Esophagus squamous epithelium (tissue), 5 donors: ENCODE results near the gene SCART1. TPM values are rescaled to one million over a fixed set of nuclear protein-coding genes. Genes with fewer than 3 reads are reported as not detected.

Source experiments
- DNase-seq: peaks from one replicate; lab custom pipeline; 2025; lab: John Stamatoyannopoulos, UW
- H3K27ac ChIP-seq, 4 donors: fragments of 200-600 bp; sonication (generic); one replicate each; pipeline ENCODE4 v1.5.1; 2016 to 2019; ENCODE audit warnings: mild to moderate bottlenecking in 1 of 4
- H3K27me3 ChIP-seq, 4 donors: fragments of 200-600 bp; sonication (generic); 1 replicate in 3 of 4; 2 replicates in 1 of 4; pipeline versions ENCODE4 v1.5.1 to v1.6.0; 2017 to 2021; ENCODE audit warnings: antibody characterized with exemption in 1 of 4
- H3K36me3 ChIP-seq, 3 donors: fragments of 200-600 bp; sonication (generic); one replicate each; pipeline ENCODE4 v1.5.1; 2016 to 2019
- H3K4me1 ChIP-seq, 3 donors: fragments of 200-600 bp; sonication (generic); one replicate each; pipeline ENCODE4 v1.5.1; 2017 to 2019
- H3K4me3 ChIP-seq, 4 donors: fragments of 200-600 bp; sonication (generic); 1 replicate in 3 of 4; 2 replicates in 1 of 4; pipeline ENCODE4 v1.5.1; 2016 to 2019; ENCODE audit warnings: mild to moderate bottlenecking in 2 of 4, moderate library complexity in 1 of 4
- H3K9me3 ChIP-seq, 3 donors: fragments of 200-600 bp; sonication (generic); one replicate each; pipeline ENCODE4 v1.5.1; 2016 to 2019
- CTCF ChIP-seq, 6 experiments: fragments of 450-650 bp in 4 of 6; fragments of 200-600 bp in 2 of 6; sonication (generic) in 2 of 6; IDR thresholded peaks; one replicate each; pipeline ENCODE4 v1.5.1; 2016 to 2019; ENCODE audit warnings: antibody characterized with exemption in 6 of 6, mild to moderate bottlenecking in 4 of 6, moderate library complexity in 4 of 6
- POLR2A ChIP-seq, 4 donors: fragments of 450-650 bp; IDR thresholded peaks; one replicate each; pipeline ENCODE4 v1.6.1; 2017; ENCODE audit warnings: antibody characterized with exemption in 4 of 4, mild to moderate bottlenecking in 4 of 4, moderate library complexity in 3 of 4
- WGBS, 2 donors: methylation state at CpG; one replicate each; pipeline ENCODE4 v1.1.5; 2018; 5-methylcytosine and 5-hydroxymethylcytosine counted together
- intact Hi-C: fragments of 100-400 bp; cut with DNase I; formaldehyde crosslinking; loops from one replicate; pipeline ENCODE4 v1.15.0; 2022
- total RNA-seq, 4 donors: library from RNA; depleted of rRNA; stranded (reverse); fragments of >200 nt; gene quantifications; one replicate each; pipeline ENCODE4 v1.1.0, GENCODE V29; 2016
- donor health status: DM: yes; HTN: yes; CAD: no.

Gene SCART1
- total RNA-seq, 4 donors from 2014 or later: 0.06 to 2.5 (median 0.35) TPM

- Histone ChIP-seq H3K4me1 (no peaks in the 10 kb centered on the region), H3K36me3 (peaks cover 0 to 7% (median 0%) of the 10 kb centered on the region in 3 donors), H3K4me3 (no peak overlapping the region), H3K27ac (no peak overlapping the region), H3K9me3 (no peaks in the 10 kb centered on the region), H3K27me3 (peaks cover 0 to 3% (median 0%) of the 10 kb centered on the region in 4 donors)
- intact Hi-C loops: no loop called here
- no peak for DNase-seq
- 69 to 100% methylated on average over 1 to 2 of the region's 8 CpGs for WGBS, 2 donors
- TF ChIP-seq POLR2A (IDR thresholded peaks at IDR 0.05) (no peak), CTCF (IDR thresholded peaks at IDR 0.05) (no peak)
These were observed 8.1 kb downstream of the SCART1 start for GRCh38 chr10:133461841-133462240.

GRCh38 chr10:133462512-133463305 lies 9.0 kb downstream of the SCART1 start:
- H3K27me3 ChIP-seq: peaks cover 0 to 3% (median 0%) of the 10 kb centered on the region in 4 donors
- H3K27ac ChIP-seq: no peak overlapping the region
- peaks cover 0 to 15% (median 0%) of the 10 kb centered on the region in 3 donors for H3K36me3 ChIP-seq
- intact Hi-C loops: no loop called here
- no peak for DNase-seq
- 87 to 94% methylated on average over 7 to 9 of the region's 10 CpGs for WGBS, 2 donors
- no peak for TF ChIP-seq POLR2A (IDR thresholded peaks at IDR 0.05)
- TF ChIP-seq CTCF (IDR thresholded peaks at IDR 0.05): no peak
- H3K4me3 ChIP-seq: no peak overlapping the region
- no peaks in the 10 kb centered on the region for H3K4me1 ChIP-seq
- no peaks in the 10 kb centered on the region for H3K9me3 ChIP-seq

GRCh38 chr10:133464582-133465031 lies 10.9 kb downstream of the SCART1 start:
- no peak for DNase-seq
- Histone ChIP-seq H3K27me3 (peaks cover 0 to 3% (median 0%) of the 10 kb centered on the region in 4 donors), H3K4me1 (no peaks in the 10 kb centered on the region), H3K4me3 (no peak overlapping the region), H3K9me3 (no peaks in the 10 kb centered on the region), H3K27ac (no peak overlapping the region), H3K36me3 (peaks cover 0 to 17% (median 0%) of the 10 kb centered on the region in 3 donors)
- WGBS, 2 donors: 90 to 100% methylated on average over 2 to 4 of the region's 12 CpGs
- no peak for TF ChIP-seq CTCF (IDR thresholded peaks at IDR 0.05)
- TF ChIP-seq POLR2A (IDR thresholded peaks at IDR 0.05): no peak
- intact Hi-C loops: no loop called here

- WGBS, 2 donors: 18 to 33% methylated on average over 1 to 7 of the region's 55 CpGs
- no peaks in the 10 kb centered on the region for H3K4me1 ChIP-seq
- no peak overlapping the region for H3K4me3 ChIP-seq
- no peaks in the 10 kb centered on the region for H3K9me3 ChIP-seq
- H3K36me3 ChIP-seq: peaks cover 0 to 13% (median 0%) of the 10 kb centered on the region in 3 donors
- intact Hi-C loops: no loop called here
- peaks cover 0 to 3% (median 0%) of the 10 kb centered on the region in 4 donors for H3K27me3 ChIP-seq
- no peak for DNase-seq
- H3K27ac ChIP-seq: no peak overlapping the region
- TF ChIP-seq CTCF (IDR thresholded peaks at IDR 0.05): no peak
- TF ChIP-seq POLR2A (IDR thresholded peaks at IDR 0.05): no peak
These were observed 11.6 kb downstream of the SCART1 start for GRCh38 chr10:133465191-133465949.
